ENCODE measurements around the gene ILK. TPM values are rescaled to one million over a fixed set of nuclear protein-coding genes. Genes with fewer than 3 reads are reported as not detected.

The ILK gene
- total and polyA plus RNA-seq, 5 donors from 2014 or later: 62.9 to 141 (median 99.3) TPM

- no peak for ATAC-seq (ENCODE audit: low read depth in 2 of 2)
- Histone ChIP-seq H3K36me3 (ENCODE audit: control insufficient read depth, insufficient read depth, low read length) (peaks cover 32% of the 10 kb centered on the region), H3K27ac (ENCODE audit: insufficient read depth, low read length, poor library complexity, severe bottlenecking) (no peak overlapping the region), H3K9me3 (ENCODE audit: control insufficient read depth in 2 of 2, low read length in 2 of 2) (no peaks in the 10 kb centered on the region), H3K27me3 (ENCODE audit: control insufficient read depth, insufficient read depth, low read length) (no peaks in the 10 kb centered on the region), H3K4me1 (ENCODE audit: control insufficient read depth, insufficient read depth, low read length, poor library complexity, severe bottlenecking) (peaks cover 48% of the 10 kb centered on the region), H3K4me3 (ENCODE audit: low read depth, low read length) (no peak overlapping the region)
- Mint-ChIP-seq H3K27ac (no peak overlapping the region), H3K36me3 (peaks cover 31% of the 10 kb centered on the region), H3K4me1 (peaks cover 0 to 42% (median 26%) of the 10 kb centered on the region in 4 donors), H3K27me3 (no peaks in the 10 kb centered on the region), H3K9me3 (no peaks in the 10 kb centered on the region), H3K4me3 (peak overlapping the region in 1 of 4 donors; percentile 33)
- no peak for DNase-seq
Observed at GRCh38 chr11:6614446-6614845, 10.9 kb downstream of the ILK start.

- no peak overlapping the region for H3K4me3 ChIP-seq (ENCODE audit: low read depth, low read length)
- H3K27me3 Mint-ChIP-seq: no peaks in the 10 kb centered on the region
- H3K36me3 Mint-ChIP-seq: peaks cover 25% of the 10 kb centered on the region
- peak overlapping the region in 2 of 3 donors; percentile 86 to 96 for H3K27ac Mint-ChIP-seq
- no peaks in the 10 kb centered on the region for H3K9me3 ChIP-seq (ENCODE audit: control insufficient read depth in 2 of 2, low read length in 2 of 2)
- H3K9me3 Mint-ChIP-seq: no peaks in the 10 kb centered on the region
- H3K4me1 ChIP-seq (ENCODE audit: control insufficient read depth, insufficient read depth, low read length, poor library complexity, severe bottlenecking): peaks cover 52% of the 10 kb centered on the region
- H3K27me3 ChIP-seq (ENCODE audit: control insufficient read depth, insufficient read depth, low read length): no peaks in the 10 kb centered on the region
- H3K27ac ChIP-seq (ENCODE audit: insufficient read depth, low read length, poor library complexity, severe bottlenecking): no peak overlapping the region
- H3K36me3 ChIP-seq (ENCODE audit: control insufficient read depth, insufficient read depth, low read length): peaks cover 26% of the 10 kb centered on the region
- ATAC-seq (ENCODE audit: low read depth in 2 of 2) (no peak), DNase-seq (no peak)
- peak overlapping the region in 3 of 4 donors; percentile 33 to 87 (median 49) for H3K4me3 Mint-ChIP-seq
- peaks cover 0 to 36% (median 24%) of the 10 kb centered on the region in 4 donors for H3K4me1 Mint-ChIP-seq
Observed at GRCh38 chr11:6615046-6615445, 11.5 kb downstream of the ILK start.

- Histone ChIP-seq H3K9me3 (ENCODE audit: control insufficient read depth in 2 of 2, low read length in 2 of 2) (no peaks in the 10 kb centered on the region), H3K4me1 (ENCODE audit: control insufficient read depth, insufficient read depth, low read length, poor library complexity, severe bottlenecking) (peaks cover 43% of the 10 kb centered on the region), H3K27me3 (ENCODE audit: control insufficient read depth, insufficient read depth, low read length) (no peaks in the 10 kb centered on the region), H3K27ac (ENCODE audit: insufficient read depth, low read length, poor library complexity, severe bottlenecking) (no peak overlapping the region), H3K36me3 (ENCODE audit: control insufficient read depth, insufficient read depth, low read length) (peaks cover 17% of the 10 kb centered on the region), H3K4me3 (ENCODE audit: low read depth, low read length) (no peak overlapping the region)
- Mint-ChIP-seq H3K36me3 (peaks cover 19% of the 10 kb centered on the region), H3K4me1 (peaks cover 0 to 26% (median 16%) of the 10 kb centered on the region in 4 donors), H3K27me3 (no peaks in the 10 kb centered on the region), H3K4me3 (peak overlapping the region; percentile 52 to 87 (median 80)), H3K27ac (peak overlapping the region; percentile 67 to 92 (median 86)), H3K9me3 (no peaks in the 10 kb centered on the region)
- no peak for DNase-seq
- ATAC-seq (ENCODE audit: low read depth in 2 of 2): no peak
Observed at GRCh38 chr11:6615882-6616585, 12.5 kb downstream of the ILK start.

GRCh38 chr11:6616596-6617250, 13.1 kb downstream of the ILK start:
- Mint-ChIP-seq H3K27me3 (no peaks in the 10 kb centered on the region), H3K9me3 (no peaks in the 10 kb centered on the region), H3K4me1 (peaks cover 0 to 20% (median 12%) of the 10 kb centered on the region in 4 donors), H3K27ac (peak overlapping the region; percentile 52 to 92 (median 68)), H3K4me3 (peak overlapping the region; percentile 11 to 80 (median 64)), H3K36me3 (peaks cover 15% of the 10 kb centered on the region)
- no peaks in the 10 kb centered on the region for H3K27me3 ChIP-seq (ENCODE audit: control insufficient read depth, insufficient read depth, low read length)
- ATAC-seq (ENCODE audit: low read depth in 2 of 2): no peak
- H3K4me3 ChIP-seq (ENCODE audit: low read depth, low read length): peak overlapping the region; percentile 98
- peak overlapping the region; percentile 87 for H3K27ac ChIP-seq (ENCODE audit: insufficient read depth, low read length, poor library complexity, severe bottlenecking)
- peaks cover 38% of the 10 kb centered on the region for H3K4me1 ChIP-seq (ENCODE audit: control insufficient read depth, insufficient read depth, low read length, poor library complexity, severe bottlenecking)
- no peak for DNase-seq
- peaks cover 16% of the 10 kb centered on the region for H3K36me3 ChIP-seq (ENCODE audit: control insufficient read depth, insufficient read depth, low read length)
- no peaks in the 10 kb centered on the region for H3K9me3 ChIP-seq (ENCODE audit: control insufficient read depth in 2 of 2, low read length in 2 of 2)

- peaks cover 38% of the 10 kb centered on the region for H3K4me1 ChIP-seq (ENCODE audit: control insufficient read depth, insufficient read depth, low read length, poor library complexity, severe bottlenecking)
- Mint-ChIP-seq H3K4me3 (no peak overlapping the region), H3K27me3 (no peaks in the 10 kb centered on the region), H3K4me1 (peaks cover 0 to 20% (median 12%) of the 10 kb centered on the region in 4 donors), H3K9me3 (no peaks in the 10 kb centered on the region), H3K27ac (no peak overlapping the region), H3K36me3 (peaks cover 15% of the 10 kb centered on the region)
- H3K4me3 ChIP-seq (ENCODE audit: low read depth, low read length): peak overlapping the region; percentile 98
- H3K9me3 ChIP-seq (ENCODE audit: control insufficient read depth in 2 of 2, low read length in 2 of 2): no peaks in the 10 kb centered on the region
- DNase-seq: no peak
- peaks cover 16% of the 10 kb centered on the region for H3K36me3 ChIP-seq (ENCODE audit: control insufficient read depth, insufficient read depth, low read length)
- H3K27ac ChIP-seq (ENCODE audit: insufficient read depth, low read length, poor library complexity, severe bottlenecking): peak overlapping the region; percentile 87
- ATAC-seq (ENCODE audit: low read depth in 2 of 2): no peak
- H3K27me3 ChIP-seq (ENCODE audit: control insufficient read depth, insufficient read depth, low read length): no peaks in the 10 kb centered on the region
Observed at GRCh38 chr11:6617315-6617781, 13.8 kb downstream of the ILK start.

- Mint-ChIP-seq H3K4me1 (peaks cover 0 to 20% (median 12%) of the 10 kb centered on the region in 4 donors), H3K36me3 (peaks cover 15% of the 10 kb centered on the region), H3K27me3 (no peaks in the 10 kb centered on the region), H3K9me3 (no peaks in the 10 kb centered on the region), H3K4me3 (no peak overlapping the region), H3K27ac (no peak overlapping the region)
- peaks cover 16% of the 10 kb centered on the region for H3K36me3 ChIP-seq (ENCODE audit: control insufficient read depth, insufficient read depth, low read length)
- peak overlapping the region; percentile 98 for H3K4me3 ChIP-seq (ENCODE audit: low read depth, low read length)
- peaks cover 29% of the 10 kb centered on the region for H3K4me1 ChIP-seq (ENCODE audit: control insufficient read depth, insufficient read depth, low read length, poor library complexity, severe bottlenecking)
- no peaks in the 10 kb centered on the region for H3K27me3 ChIP-seq (ENCODE audit: control insufficient read depth, insufficient read depth, low read length)
- peak overlapping the region; percentile 87 for H3K27ac ChIP-seq (ENCODE audit: insufficient read depth, low read length, poor library complexity, severe bottlenecking)
- DNase-seq: peak; percentile 59 to 91 (median 70)
- ATAC-seq (ENCODE audit: low read depth in 2 of 2): peak; percentile 77 to 79
- H3K9me3 ChIP-seq (ENCODE audit: control insufficient read depth in 2 of 2, low read length in 2 of 2): no peaks in the 10 kb centered on the region
Observed at GRCh38 chr11:6618117-6619003, 14.8 kb downstream of the ILK start.

GRCh38 chr11:6619004-6619745, 15.6 kb downstream of the ILK start, which contains the start of gene TPP1:
Gene TPP1 (minus strand): TSS chr11:6619422. CDS start chr11:6619400, 22 bp downstream.
- peak; percentile 89 to 90 for ATAC-seq (ENCODE audit: low read depth in 2 of 2)
- DNase-seq: peak; percentile 87 to 93 (median 91)
- Mint-ChIP-seq H3K27me3 (no peaks in the 10 kb centered on the region), H3K9me3 (no peaks in the 10 kb centered on the region), H3K36me3 (peaks cover 17% of the 10 kb centered on the region), H3K4me3 (no peak within 1 kb of the TSS), H3K27ac (no peak within 1 kb of the TSS), H3K4me1 (peaks cover 0 to 20% (median 13%) of the 10 kb centered on the region in 4 donors)
- peaks cover 29% of the 10 kb centered on the region for H3K4me1 ChIP-seq (ENCODE audit: control insufficient read depth, insufficient read depth, low read length, poor library complexity, severe bottlenecking)
- H3K27me3 ChIP-seq (ENCODE audit: control insufficient read depth, insufficient read depth, low read length): no peaks in the 10 kb centered on the region
- no peaks in the 10 kb centered on the region for H3K9me3 ChIP-seq (ENCODE audit: control insufficient read depth in 2 of 2, low read length in 2 of 2)
- peak within 1 kb of the TSS; percentile 98 for H3K4me3 ChIP-seq (ENCODE audit: low read depth, low read length)
- peaks cover 16% of the 10 kb centered on the region for H3K36me3 ChIP-seq (ENCODE audit: control insufficient read depth, insufficient read depth, low read length)
- peak within 1 kb of the TSS; percentile 87 for H3K27ac ChIP-seq (ENCODE audit: insufficient read depth, low read length, poor library complexity, severe bottlenecking)
